ENCODE measurements around the gene QTRT2. TPM values are rescaled to one million over a fixed set of nuclear protein-coding genes. Genes with fewer than 3 reads are reported as not detected.

Gene QTRT2
- total and polyA plus RNA-seq, 9 of the 15 experiments (the other 6 are each of a cell fraction or from before 2014, with no cell fraction given), result 10.2 to 25.1 (median 17.3) TPM

- no TSS peak for BruUV-seq (replicated peaks)
- Histone ChIP-seq H2AFZ (ENCODE audit: low read depth, low read length) (no peak overlapping the region), H3K9ac (ENCODE audit: insufficient read depth in 1 of 2, low read depth in 2 of 2, low read length in 2 of 2) (no peak overlapping the region), H3K27me3 (ENCODE audit: control insufficient read depth in 2 of 2, insufficient read depth in 2 of 2, low read length in 2 of 2) (peaks cover 9 to 10% of the 10 kb centered on the region in 2 experiments; a peak in 3 of 5 replicates), H3K9me1 (ENCODE audit: control insufficient read depth, insufficient read depth, low read length) (no peaks in the 10 kb centered on the region), H3K4me1 (replicated peaks in 1 of 2; ENCODE audit: control insufficient read depth in 2 of 2, insufficient read depth in 2 of 2, low read length in 2 of 2) (no peaks in the 10 kb centered on the region), H3K4me3 (no peak overlapping the region), H3K9me3 (replicated peaks; ENCODE audit: control insufficient read depth, insufficient read depth, low read depth, low read length) (no peaks in the 10 kb centered on the region), H3K79me2 (ENCODE audit: control insufficient read depth, insufficient read depth, low read length) (no peaks in the 10 kb centered on the region), H3K27ac (ENCODE audit: extremely low read depth, low read depth, low read length) (no peak overlapping the region), H3K36me3 (ENCODE audit: control insufficient read depth, insufficient read depth, low read length) (no peaks in the 10 kb centered on the region), H3K4me2 (ENCODE audit: insufficient read depth, low read length) (no peak overlapping the region), H4K20me1 (replicated peaks; ENCODE audit: control insufficient read depth, insufficient read depth, low read length) (no peaks in the 10 kb centered on the region)
- CTCF ChIA-PET (ENCODE audit: low intra/inter-chr PET ratio), result no interaction called here
- 0% methylated on average over 3 of the region's 3 CpGs for WGBS (ENCODE audit: insufficient coverage, low coverage, missing lambda C conversion rate)
- POLR2A ChIA-PET, result no interaction called here
- FAIRE-seq (no peak), ATAC-seq (no peak), DNase-seq (ENCODE audit: extremely low read depth in 1 of 4, low spot score in 3 of 4) (no peak)
- in situ Hi-C loops (cut with MboI), result no loop called here
- intact Hi-C loops (cut with micrococcal nuclease), result no loop called here
- no peak for TF ChIP-seq REST (IDR thresholded peaks at IDR 0.05; ENCODE audit: borderline replicate concordance)
- no peak for TF ChIP-seq REST (CRISPR knock-in tag; IDR thresholded peaks at IDR 0.05; ENCODE audit: low read depth)
- TF ChIP-seq, protein P1, sequence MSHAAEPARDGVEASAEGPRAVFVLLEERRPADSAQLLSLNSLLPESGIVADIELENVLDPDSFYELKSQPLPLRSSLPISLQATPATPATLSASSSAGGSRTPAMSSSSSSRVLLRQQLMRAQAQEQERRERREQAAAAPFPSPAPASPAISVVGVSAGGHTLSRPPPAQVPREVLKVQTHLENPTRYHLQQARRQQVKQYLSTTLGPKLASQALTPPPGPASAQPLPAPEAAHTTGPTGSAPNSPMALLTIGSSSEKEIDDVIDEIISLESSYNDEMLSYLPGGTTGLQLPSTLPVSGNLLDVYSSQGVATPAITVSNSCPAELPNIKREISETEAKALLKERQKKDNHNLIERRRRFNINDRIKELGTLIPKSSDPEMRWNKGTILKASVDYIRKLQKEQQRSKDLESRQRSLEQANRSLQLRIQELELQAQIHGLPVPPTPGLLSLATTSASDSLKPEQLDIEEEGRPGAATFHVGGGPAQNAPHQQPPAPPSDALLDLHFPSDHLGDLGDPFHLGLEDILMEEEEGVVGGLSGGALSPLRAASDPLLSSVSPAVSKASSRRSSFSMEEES (CRISPR knock-in tag; IDR thresholded peaks at IDR 0.05), result no peak
- TF ChIP-seq PRPF4 (IDR thresholded peaks at IDR 0.05; ENCODE audit: insufficient read depth, low read depth, low read length, poor library complexity, severe bottlenecking), result no peak
- no peak for TF ChIP-seq CCNT2 (IDR thresholded peaks at IDR 0.05; ENCODE audit: borderline replicate concordance, extremely low read depth, insufficient read length, low read depth, low read length)
Measured at GRCh38 chr3:114093016-114093380, 36.5 kb downstream of the QTRT2 start.

Measured in K562 (cell line).